ENCODE results near the gene FKRP.
"Not testable (repeated sequence)": the region's sequence is repeated elsewhere in the genome, so short reads cannot be mapped to it uniquely, and the experiment has no call there.

The FKRP gene

GRCh38 chr19:46786236-46787039, 40.6 kb downstream of the FKRP start:
- peak; percentile 73 for DNase-seq (ENCODE audit: low spot score)

GRCh38 chr19:46787040-46787330, 41.1 kb downstream of the FKRP start:
- no peak for DNase-seq (ENCODE audit: low spot score)

GRCh38 chr19:46787331-46788261, 41.7 kb downstream of the FKRP start:
- DNase-seq (ENCODE audit: low spot score) = peak; percentile 45

- DNase-seq (ENCODE audit: low spot score) = peak; percentile 95
Observed at GRCh38 chr19:46788262-46788967, 42.6 kb downstream of the FKRP start, which contains the start of gene SLC1A5. Gene SLC1A5, minus strand, starts transcription at chr19:46788594. Its CDS starts 629 bp downstream, at chr19:46787965.

- no peak for DNase-seq (ENCODE audit: low spot score)
Observed at GRCh38 chr19:46788968-46789338, 43.1 kb downstream of the FKRP start.

- no peak for DNase-seq (ENCODE audit: low spot score)
Observed at GRCh38 chr19:46789371-46789770, 43.5 kb downstream of the FKRP start.

GRCh38 chr19:46791944-46792343, 46.1 kb downstream of the FKRP start:
- DNase-seq (ENCODE audit: low spot score) = no peak

- no peak for DNase-seq (ENCODE audit: low spot score)
Observed at GRCh38 chr19:46797881-46798280, 52.0 kb downstream of the FKRP start.

- no peak for DNase-seq (ENCODE audit: low spot score)
Observed at GRCh38 chr19:46798713-46799112, 52.9 kb downstream of the FKRP start.

GRCh38 chr19:46802152-46802551, 56.3 kb downstream of the FKRP start:
- no peak for DNase-seq (ENCODE audit: low spot score)

- no peak for DNase-seq (ENCODE audit: low spot score)
Observed at GRCh38 chr19:46803555-46803954, 57.7 kb downstream of the FKRP start.

- DNase-seq (ENCODE audit: low spot score) = not testable (repeated sequence)
Observed at GRCh38 chr19:46804432-46804831, 58.6 kb downstream of the FKRP start.

- DNase-seq (ENCODE audit: low spot score) = no peak
Observed at GRCh38 chr19:46806656-46807055, 60.8 kb downstream of the FKRP start.
